ENCODE results near the gene DDRGK1. TPM values are rescaled to one million over a fixed set of nuclear protein-coding genes. Genes with fewer than 3 reads are reported as not detected.

Gene DDRGK1
- total RNA-seq, 2 donors from 2014 or later, result 60.9 to 90.9 TPM

DNA sequence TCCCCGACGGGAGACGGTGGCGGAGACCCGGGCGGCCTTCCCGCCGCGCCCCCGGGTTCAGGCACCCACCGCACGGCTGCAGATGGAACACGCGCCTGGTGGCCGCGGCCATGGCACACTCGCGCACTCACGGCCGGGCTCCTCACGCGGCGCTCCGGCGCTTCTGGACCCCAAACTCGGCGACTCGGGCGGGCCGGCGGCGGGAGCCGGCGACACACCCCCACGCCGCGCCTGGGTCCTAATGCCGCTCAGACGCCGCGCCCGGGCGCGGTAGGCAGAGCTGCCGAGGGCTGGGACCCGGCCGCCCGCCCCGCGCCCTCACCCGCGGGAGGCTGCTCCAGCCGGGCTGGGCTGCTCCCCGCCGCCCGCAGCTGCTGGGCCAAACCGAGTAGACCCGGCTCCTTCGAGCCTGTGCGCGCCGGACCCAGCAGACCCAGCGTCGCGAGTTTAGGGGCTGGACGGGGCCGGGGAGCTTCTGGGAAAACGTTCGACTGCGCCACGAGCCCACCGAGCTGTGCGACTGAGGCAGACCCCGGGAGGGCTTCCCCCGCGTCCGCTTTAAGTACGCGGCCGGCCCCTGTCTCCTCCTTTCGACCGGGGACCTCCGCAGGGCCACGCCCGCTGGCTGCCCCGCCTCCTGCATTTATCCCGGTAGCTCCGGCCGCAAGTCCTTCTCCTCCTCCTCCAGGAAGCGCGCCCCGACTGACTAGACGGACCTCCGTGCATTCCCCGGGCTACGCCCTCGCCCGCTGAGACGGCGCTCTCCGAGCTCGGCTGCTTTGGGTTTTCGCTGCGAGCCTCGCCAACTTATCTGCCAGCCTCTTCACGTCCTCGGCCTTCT lies 34.8 kb upstream of the DDRGK1 start, which contains the start of gene SLC4A11:
Gene SLC4A11, minus strand, starts transcription at position 165 of the 841 bp plus-strand sequence. Its CDS starts 53 bp downstream, at position 112.
- H3K9me3 ChIP-seq, result no peaks in the 10 kb centered on the region
- H3K27ac ChIP-seq, result no peak within 1 kb of the TSS
- peaks cover 7 to 24% of the 10 kb centered on the region in 2 donors for H3K4me1 ChIP-seq (ENCODE audit: control insufficient read depth in 1 of 2, low read depth in 2 of 2)
- DNase-seq (ENCODE audit: low spot score), result no peak
- peaks cover 11% of the 10 kb centered on the region for H3K27me3 ChIP-seq (replicated peaks; ENCODE audit: insufficient read depth)
- ATAC-seq (ENCODE audit: insufficient number of reproducible peaks, low FRiP score, low read depth), result no peak
- H3K36me3 ChIP-seq, result no peaks in the 10 kb centered on the region
- peak within 1 kb of the TSS; percentile 93 for H3K4me3 ChIP-seq
- TF ChIP-seq, protein P1, sequence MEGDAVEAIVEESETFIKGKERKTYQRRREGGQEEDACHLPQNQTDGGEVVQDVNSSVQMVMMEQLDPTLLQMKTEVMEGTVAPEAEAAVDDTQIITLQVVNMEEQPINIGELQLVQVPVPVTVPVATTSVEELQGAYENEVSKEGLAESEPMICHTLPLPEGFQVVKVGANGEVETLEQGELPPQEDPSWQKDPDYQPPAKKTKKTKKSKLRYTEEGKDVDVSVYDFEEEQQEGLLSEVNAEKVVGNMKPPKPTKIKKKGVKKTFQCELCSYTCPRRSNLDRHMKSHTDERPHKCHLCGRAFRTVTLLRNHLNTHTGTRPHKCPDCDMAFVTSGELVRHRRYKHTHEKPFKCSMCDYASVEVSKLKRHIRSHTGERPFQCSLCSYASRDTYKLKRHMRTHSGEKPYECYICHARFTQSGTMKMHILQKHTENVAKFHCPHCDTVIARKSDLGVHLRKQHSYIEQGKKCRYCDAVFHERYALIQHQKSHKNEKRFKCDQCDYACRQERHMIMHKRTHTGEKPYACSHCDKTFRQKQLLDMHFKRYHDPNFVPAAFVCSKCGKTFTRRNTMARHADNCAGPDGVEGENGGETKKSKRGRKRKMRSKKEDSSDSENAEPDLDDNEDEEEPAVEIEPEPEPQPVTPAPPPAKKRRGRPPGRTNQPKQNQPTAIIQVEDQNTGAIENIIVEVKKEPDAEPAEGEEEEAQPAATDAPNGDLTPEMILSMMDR (IDR thresholded peaks at IDR 0.05), result no peak

DNA sequence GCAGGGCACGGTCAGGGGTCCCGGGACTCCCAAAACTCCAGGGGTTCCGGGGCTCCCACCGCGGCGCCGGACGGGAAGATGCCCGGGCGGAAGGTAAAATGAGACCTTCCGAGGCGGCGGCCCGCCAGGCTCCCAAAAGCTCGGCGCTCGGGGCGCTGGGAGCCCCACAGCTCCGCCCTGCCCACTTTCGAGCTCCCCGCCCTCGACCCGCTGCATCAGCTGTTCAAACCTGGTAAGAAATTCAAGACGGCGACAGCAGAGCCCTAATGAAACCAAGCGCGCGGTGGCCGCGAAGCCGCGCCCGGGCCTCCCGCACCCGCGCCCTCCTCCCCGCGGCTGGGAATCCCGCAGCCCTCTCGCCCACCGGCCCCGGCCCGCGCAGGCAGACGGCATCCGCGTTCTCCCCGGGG lies 34.1 kb upstream of the DDRGK1 start:
- Histone ChIP-seq H3K9me3 (no peaks in the 10 kb centered on the region), H3K27ac (no peak overlapping the region), H3K4me1 (ENCODE audit: control insufficient read depth in 1 of 2, low read depth in 2 of 2) (peaks cover 7 to 24% of the 10 kb centered on the region in 2 donors), H3K27me3 (replicated peaks; ENCODE audit: insufficient read depth) (peaks cover 11% of the 10 kb centered on the region), H3K4me3 (peak overlapping the region; percentile 93), H3K36me3 (no peaks in the 10 kb centered on the region)
- no peak for ATAC-seq (ENCODE audit: insufficient number of reproducible peaks, low FRiP score, low read depth)
- DNase-seq (ENCODE audit: low spot score), result no peak
- TF ChIP-seq, protein P1 (IDR thresholded peaks at IDR 0.05), result no peak

DNA sequence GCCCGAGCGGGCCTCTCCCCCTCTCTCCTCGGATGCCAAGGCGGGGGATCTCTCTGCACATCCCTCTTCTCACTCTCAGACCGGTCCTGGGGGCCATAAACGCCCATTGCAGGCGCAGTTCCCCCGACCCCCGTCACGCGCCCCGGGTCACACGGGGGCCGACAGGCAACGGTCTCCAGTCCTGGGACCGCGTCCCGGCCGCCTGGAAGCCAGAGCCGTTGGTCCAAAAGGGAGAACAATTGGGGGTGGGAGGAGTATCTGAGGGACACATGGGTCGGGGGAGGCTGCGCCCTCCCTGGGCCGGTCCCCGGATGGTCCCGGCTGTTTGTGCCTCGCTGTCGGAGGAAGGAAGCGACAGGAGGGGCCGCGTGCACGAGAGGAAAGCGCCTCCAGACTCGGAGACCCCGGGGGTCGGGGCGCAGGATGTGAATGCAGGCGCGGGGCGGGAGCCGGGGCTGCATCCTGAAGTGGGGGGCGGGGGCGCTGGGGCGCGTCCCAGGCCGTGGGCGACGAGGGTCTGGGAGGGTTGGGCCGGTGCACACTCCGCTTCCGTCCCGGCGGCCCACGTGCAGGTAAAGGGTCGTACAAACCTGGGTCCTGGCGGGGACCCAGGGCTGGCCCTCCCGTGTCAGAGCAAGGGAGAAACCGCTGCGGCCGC lies 33.6 kb upstream of the DDRGK1 start:
- DNase-seq (ENCODE audit: low spot score), result no peak
- no peaks in the 10 kb centered on the region for H3K9me3 ChIP-seq
- no peak overlapping the region for H3K27ac ChIP-seq
- TF ChIP-seq, protein P1 (IDR thresholded peaks at IDR 0.05), result no peak
- peaks cover 7 to 24% of the 10 kb centered on the region in 2 donors for H3K4me1 ChIP-seq (ENCODE audit: control insufficient read depth in 1 of 2, low read depth in 2 of 2)
- no peak for ATAC-seq (ENCODE audit: insufficient number of reproducible peaks, low FRiP score, low read depth)
- H3K4me3 ChIP-seq, result peak overlapping the region; percentile 93
- H3K36me3 ChIP-seq, result no peaks in the 10 kb centered on the region
- H3K27me3 ChIP-seq (replicated peaks; ENCODE audit: insufficient read depth), result peaks cover 11% of the 10 kb centered on the region

DNA sequence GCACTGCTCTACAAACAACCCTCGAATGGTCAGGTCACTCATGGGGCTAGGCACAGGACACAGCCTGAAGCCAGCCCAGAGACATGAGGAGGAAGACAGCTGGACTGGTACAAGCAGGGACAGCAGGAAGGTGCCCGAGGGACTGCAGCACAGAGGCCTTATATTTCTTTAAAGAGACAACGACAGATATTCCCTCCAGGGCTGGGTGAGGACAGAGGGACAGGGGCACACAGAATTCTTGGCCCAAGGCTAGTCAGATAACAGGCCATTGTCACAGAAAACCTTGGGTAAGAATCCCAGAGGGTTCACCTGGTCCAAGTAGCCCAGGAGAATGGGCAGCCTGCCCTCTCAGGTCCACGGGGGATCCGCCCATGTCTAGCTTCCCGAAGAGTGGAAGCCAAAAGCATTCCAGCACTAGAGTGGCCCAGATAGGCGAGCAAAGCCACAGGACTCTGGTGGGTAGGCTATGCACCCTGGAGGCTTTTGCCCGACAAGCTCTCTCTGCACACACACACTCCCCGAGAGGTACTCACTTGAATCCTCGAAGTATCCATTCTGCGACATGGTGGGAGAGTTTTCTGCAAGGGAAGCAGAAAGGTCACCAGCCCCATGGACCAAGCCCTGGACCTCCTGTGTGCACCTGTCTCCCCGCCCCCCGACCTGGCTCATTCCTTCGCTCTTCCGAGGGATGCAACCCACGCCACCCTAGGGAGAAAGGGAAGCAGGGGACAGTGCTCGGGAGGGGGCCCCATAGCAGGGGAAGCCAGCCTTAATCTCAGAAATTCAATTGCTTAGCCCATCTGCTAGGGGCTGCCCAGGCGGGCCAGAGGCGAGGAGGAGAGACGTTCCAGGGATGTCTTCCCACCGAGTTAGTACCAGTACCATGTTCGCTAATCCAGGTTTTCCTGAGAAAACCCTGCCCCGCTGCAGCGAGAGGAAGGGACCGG lies 32.8 kb upstream of the DDRGK1 start:
- TF ChIP-seq, protein P1 (IDR thresholded peaks at IDR 0.05), result no peak
- DNase-seq (ENCODE audit: low spot score), result no peak
- Histone ChIP-seq H3K4me3 (peak overlapping the region; percentile 93), H3K4me1 (ENCODE audit: control insufficient read depth in 1 of 2, low read depth in 2 of 2) (peaks cover 7 to 24% of the 10 kb centered on the region in 2 donors), H3K9me3 (no peaks in the 10 kb centered on the region), H3K36me3 (no peaks in the 10 kb centered on the region), H3K27ac (no peak overlapping the region), H3K27me3 (replicated peaks; ENCODE audit: insufficient read depth) (peaks cover 11% of the 10 kb centered on the region)
- ATAC-seq (ENCODE audit: insufficient number of reproducible peaks, low FRiP score, low read depth), result no peak
